Measurements from ENCODE around the gene XXYLT1. TPM values are rescaled to one million over a fixed set of nuclear protein-coding genes. Genes with fewer than 3 reads are reported as not detected.

Gene XXYLT1
- total RNA-seq, 1 experiment from 2014 or later = 10.9 TPM

DNA sequence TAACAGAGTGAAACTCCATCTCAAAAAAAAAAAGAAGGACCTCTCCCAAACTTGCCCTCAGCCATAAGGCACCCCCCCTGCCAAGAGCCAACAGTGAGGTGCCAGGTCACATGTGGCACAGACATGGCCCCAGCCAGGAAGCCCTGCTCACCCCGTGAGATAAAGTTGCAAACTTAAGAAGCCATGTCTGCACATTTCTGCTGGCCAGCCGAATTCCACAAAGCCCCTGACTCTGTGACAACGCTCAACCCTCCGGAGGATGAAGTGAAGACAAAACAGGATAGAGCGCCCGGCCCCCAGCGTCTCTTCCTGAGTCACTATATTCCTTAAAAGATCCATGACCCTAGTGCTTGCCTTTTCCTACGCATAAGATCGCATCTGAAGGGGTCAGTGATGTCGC, 188.1 kb downstream of the XXYLT1 start:
- BruUV-seq (replicated peaks) = no TSS peak

More for the DNA sequence above, 188.1 kb downstream of the XXYLT1 start:
- no peaks in the 10 kb centered on the region for H4K20me1 ChIP-seq (ENCODE audit: insufficient read depth)
- DNase-seq (ENCODE audit: low read depth, low spot score) = no peak
- TF ChIP-seq ZFX (IDR thresholded peaks at IDR 0.05) (no peak), CBX3 (IDR thresholded peaks at IDR 0.05; ENCODE audit: low read depth) (no peak), CEBPB (IDR thresholded peaks at IDR 0.05; ENCODE audit: low read depth) (no peak), YY1 (IDR thresholded peaks at IDR 0.05; ENCODE audit: extremely low read depth, insufficient replicate concordance, low read depth, low read length) (no peak), EZH2 (IDR thresholded peaks at IDR 0.05) (no peak), EZH2phosphoT487 (IDR thresholded peaks at IDR 0.05; ENCODE audit: borderline replicate concordance) (no peak), POLR2AphosphoS5 (IDR thresholded peaks at IDR 0.05; ENCODE audit: low read depth, low read length) (no peak), FOSL1 (IDR thresholded peaks at IDR 0.05; ENCODE audit: low read depth) (no peak), JUND (IDR thresholded peaks at IDR 0.05) (no peak)
- TF ChIP-seq, protein P1, sequence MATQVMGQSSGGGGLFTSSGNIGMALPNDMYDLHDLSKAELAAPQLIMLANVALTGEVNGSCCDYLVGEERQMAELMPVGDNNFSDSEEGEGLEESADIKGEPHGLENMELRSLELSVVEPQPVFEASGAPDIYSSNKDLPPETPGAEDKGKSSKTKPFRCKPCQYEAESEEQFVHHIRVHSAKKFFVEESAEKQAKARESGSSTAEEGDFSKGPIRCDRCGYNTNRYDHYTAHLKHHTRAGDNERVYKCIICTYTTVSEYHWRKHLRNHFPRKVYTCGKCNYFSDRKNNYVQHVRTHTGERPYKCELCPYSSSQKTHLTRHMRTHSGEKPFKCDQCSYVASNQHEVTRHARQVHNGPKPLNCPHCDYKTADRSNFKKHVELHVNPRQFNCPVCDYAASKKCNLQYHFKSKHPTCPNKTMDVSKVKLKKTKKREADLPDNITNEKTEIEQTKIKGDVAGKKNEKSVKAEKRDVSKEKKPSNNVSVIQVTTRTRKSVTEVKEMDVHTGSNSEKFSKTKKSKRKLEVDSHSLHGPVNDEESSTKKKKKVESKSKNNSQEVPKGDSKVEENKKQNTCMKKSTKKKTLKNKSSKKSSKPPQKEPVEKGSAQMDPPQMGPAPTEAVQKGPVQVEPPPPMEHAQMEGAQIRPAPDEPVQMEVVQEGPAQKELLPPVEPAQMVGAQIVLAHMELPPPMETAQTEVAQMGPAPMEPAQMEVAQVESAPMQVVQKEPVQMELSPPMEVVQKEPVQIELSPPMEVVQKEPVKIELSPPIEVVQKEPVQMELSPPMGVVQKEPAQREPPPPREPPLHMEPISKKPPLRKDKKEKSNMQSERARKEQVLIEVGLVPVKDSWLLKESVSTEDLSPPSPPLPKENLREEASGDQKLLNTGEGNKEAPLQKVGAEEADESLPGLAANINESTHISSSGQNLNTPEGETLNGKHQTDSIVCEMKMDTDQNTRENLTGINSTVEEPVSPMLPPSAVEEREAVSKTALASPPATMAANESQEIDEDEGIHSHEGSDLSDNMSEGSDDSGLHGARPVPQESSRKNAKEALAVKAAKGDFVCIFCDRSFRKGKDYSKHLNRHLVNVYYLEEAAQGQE (IDR thresholded peaks at IDR 0.05; ENCODE audit: low read depth) = no peak
- TF ChIP-seq, protein P2, sequence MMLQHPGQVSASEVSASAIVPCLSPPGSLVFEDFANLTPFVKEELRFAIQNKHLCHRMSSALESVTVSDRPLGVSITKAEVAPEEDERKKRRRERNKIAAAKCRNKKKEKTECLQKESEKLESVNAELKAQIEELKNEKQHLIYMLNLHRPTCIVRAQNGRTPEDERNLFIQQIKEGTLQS (IDR thresholded peaks at IDR 0.05) = no peak
- ATAC-seq = no peak
- no peak overlapping the region for H3K27ac ChIP-seq (ENCODE audit: low read depth, low read length)
- POLR2A ChIA-PET = no interaction called here
- H3K4me2 ChIP-seq (ENCODE audit: low read length) = no peak overlapping the region
- intact Hi-C loops (cut with micrococcal nuclease) = no loop called here
- no peak overlapping the region for H3K9ac ChIP-seq (ENCODE audit: low read length)
- H3K4me3 ChIP-seq (replicated peaks in 1 of 2; ENCODE audit: low read depth in 1 of 2, low read length in 2 of 2) = no peak overlapping the region
- H2AFZ ChIP-seq (ENCODE audit: low read depth, low read length, poor library complexity, severe bottlenecking) = no peak overlapping the region
- no peaks in the 10 kb centered on the region for H3K79me2 ChIP-seq (ENCODE audit: insufficient read depth, low read length)
- peaks cover 2 to 4% of the 10 kb centered on the region in 2 experiments; a peak in 2 of 4 replicates for H3K4me1 ChIP-seq (ENCODE audit: control insufficient read depth in 1 of 2, insufficient read depth in 2 of 2, low read length in 2 of 2)
- RAD21 ChIA-PET (ENCODE audit: low non-redundant PET in 1 of 2, low total read pairs in 2 of 2, uncharacterized antibody in 2 of 2, unreplicated experiment in 2 of 2) = no interaction called here
- no peaks in the 10 kb centered on the region for H3K27me3 ChIP-seq (ENCODE audit: insufficient read depth, low read length)
- no peaks in the 10 kb centered on the region for H3K9me2 ChIP-seq (ENCODE audit: insufficient read depth)
- CTCF ChIA-PET = no interaction called here
- no peaks in the 10 kb centered on the region for H3K36me3 ChIP-seq (ENCODE audit: control insufficient read depth in 1 of 2, insufficient read depth in 2 of 2, low read length in 2 of 2)
- H3K9me3 ChIP-seq (ENCODE audit: control insufficient read depth in 1 of 2, insufficient read depth in 1 of 2, low read depth in 1 of 2, low read length in 2 of 2) = no peaks in the 10 kb centered on the region

Data from HCT116 (cell line).